Activated naive CD4-positive, alpha-beta T cell treated with anti-CD3 and anti-CD28 coated beads for 36 hours (primary cell): ENCODE data around the gene TAF1D. TPM values are rescaled to one million over a fixed set of nuclear protein-coding genes. Genes with fewer than 3 reads are reported as not detected.

ENCODE experiments used
- microRNA-seq: library from miRNA; unstranded; fragments of <30 nt; microRNA quantifications from one replicate; pipeline ENCODE4 v1.2.0, GENCODE V29; 2022; ENCODE audit warnings: borderline microRNAs expressed, borderline replicate concordance
- total RNA-seq, 2 experiments: library from RNA; stranded (reverse); gene quantifications; one replicate each; pipeline ENCODE4 v1.2.3, GENCODE V29; 2021

TAF1D gene
- total RNA-seq, 2 experiments from 2014 or later = 442 to 482 TPM

Small RNA genes lying within 50 kb of the gene (microRNA-seq; reads per million reads assigned to microRNA genes)
- 36.2 reads per million, percentile 45 among the genes with 10 or more reads in this experiment for gene MIR1304

Other genes with a start within 250 kb of the TAF1D start
- 10 to 100 TPM; 23.7 to 26.8 TPM for gene SMCO4, start 198.1 kb downstream of the TAF1D start, total RNA-seq
- gene CEP295, start 79.8 kb downstream of the TAF1D start, total RNA-seq = 10 to 100 TPM; 22.9 to 23.2 TPM
- gene C11orf54, start 177 bp upstream of the TAF1D start, total RNA-seq = 10 to 100 TPM; 15.1 to 16.3 TPM
- gene MED17, start 42.8 kb upstream of the TAF1D start, total RNA-seq = 10 to 100 TPM; 19.4 to 22.6 TPM
- gene VSTM5, start 109.1 kb upstream of the TAF1D start, total RNA-seq = not detected